HepG2 (cell line): ENCODE data around the gene EPC1. TPM values are rescaled to one million over a fixed set of nuclear protein-coding genes. Genes with fewer than 3 reads are reported as not detected.
A peak's percentile ranks its signal among the peaks of the same experiment; 100 is the strongest.

Source experiments
- ATAC-seq: fragments of 200-7000 bp; cut with Tn5 transposase; 3 replicates; pipeline ENCODE4 v1.9.1; 2020; ENCODE audit warnings: mild to moderate bottlenecking, moderate library complexity
- BruUV-seq: library from RNA; stranded (reverse); fragments of 400-500 nt; replicated peaks from 2 replicates; lab custom pipeline; 2021; lab: Mats Ljungman, UMichigan
- CTCF ChIA-PET: fragments of 300-600 bp; formaldehyde crosslinking; extraction: SDS; loops from one replicate; lab custom pipeline; 2021; ENCODE audit warnings: low total read pairs, inconsistent platforms, low intra/inter-chr PET ratio; lab: Yijun Ruan, JAX
- POLR2A ChIA-PET: fragments of 350-600 bp; sonication (Branson Sonifier 250); formaldehyde crosslinking; loops from one replicate; lab custom pipeline; 2020; ENCODE audit warnings: antibody characterized with exemption, inconsistent platforms; lab: Yijun Ruan, JAX
- DNase-seq: peaks from one replicate; pipeline ENCODE4 v3.0.0-alpha.2; 2015; ENCODE audit warnings: low spot score
- FAIRE-seq: peaks from 3 replicates; lab custom pipeline; 2011; peaks lifted over from hg19 to GRCh38; lab: Jason Lieb, UNC
- H2AFZ ChIP-seq: one replicate; pipeline ENCODE4 v1.6.1; 2011; ENCODE audit warnings: low read length, inconsistent platforms
- H3K27ac ChIP-seq: fragments of 300-600 bp; 3 replicates; pipeline ENCODE4 v1.8.0; 2011; ENCODE audit warnings: mixed run types, mild to moderate bottlenecking, mixed read lengths, low read length, inconsistent platforms; ENCODE audit not compliant: insufficient read depth; ENCODE audit errors: extremely low read length
- H3K27me3 ChIP-seq, 2 experiments: fragments of 200-600 bp in 1 of 2; 2 replicates in 1 of 2; 3 replicates in 1 of 2; pipeline versions ENCODE4 v1.6.0 to v1.8.0; 2011; ENCODE audit warnings: low read length in 2 of 2, mild to moderate bottlenecking in 2 of 2, moderate library complexity in 2 of 2, inconsistent platforms in 1 of 2; ENCODE audit not compliant: insufficient read depth in 2 of 2, control insufficient read depth in 1 of 2
- H3K36me3 ChIP-seq, 2 experiments: fragments of 200-600 bp in 1 of 2; replicated peaks in 1 of 2; 2 replicates in 1 of 2; 3 replicates in 1 of 2; pipeline versions ENCODE4 v1.5.1 to v1.8.0; 2011; ENCODE audit warnings: low read length in 2 of 2, inconsistent platforms in 1 of 2; ENCODE audit not compliant: insufficient read depth in 2 of 2, control insufficient read depth in 1 of 2
- H3K4me1 ChIP-seq: 2 replicates; pipeline ENCODE4 v1.5.1; 2012; ENCODE audit warnings: low read length, inconsistent platforms; ENCODE audit not compliant: insufficient read depth
- H3K4me2 ChIP-seq: 2 replicates; pipeline ENCODE4 v1.6.0; 2011; ENCODE audit warnings: low read depth, low read length, inconsistent platforms
- H3K4me3 ChIP-seq, 3 experiments: fragments of 200-600 bp in 1 of 3; sonication (generic), shearing (Covaris generic) in 1 of 3; replicated peaks in 1 of 3; 2 replicates each; pipeline ENCODE4 v1.5.1; 2011 to 2016; ENCODE audit warnings: low read length in 3 of 3, inconsistent platforms in 2 of 3, low read depth in 2 of 3, mild to moderate bottlenecking in 2 of 3, control low read depth in 1 of 3, mixed read lengths in 1 of 3; ENCODE audit not compliant: insufficient read depth in 1 of 3
- H3K79me2 ChIP-seq: one replicate; pipeline ENCODE4 v1.6.1; 2011; ENCODE audit warnings: low read length, inconsistent platforms; ENCODE audit not compliant: insufficient read depth
- H3K9ac ChIP-seq: 2 replicates; pipeline ENCODE4 v1.6.0; 2011; ENCODE audit warnings: mild to moderate bottlenecking, low read depth, low read length, inconsistent platforms; ENCODE audit not compliant: insufficient read depth
- H3K9me3 ChIP-seq: 2 replicates; pipeline ENCODE4 v1.5.1; 2012; ENCODE audit warnings: mild to moderate bottlenecking, low read length
- H4K20me1 ChIP-seq: 2 replicates; pipeline ENCODE4 v1.6.0; 2011; ENCODE audit warnings: inconsistent platforms, mild to moderate bottlenecking, low read length, moderate library complexity; ENCODE audit not compliant: insufficient read depth
- CHD4 ChIP-seq: fragments of 200-600 bp; sonication (generic); IDR thresholded peaks from 2 replicates; pipeline ENCODE4 v1.7.0; 2017; ENCODE audit warnings: mild to moderate bottlenecking, low read length, borderline replicate concordance
- DBP ChIP-seq: sonication (generic); formaldehyde crosslinking; IDR thresholded peaks from 2 replicates; pipeline ENCODE4 v1.4.0; 2020; ENCODE audit warnings: missing genetic modification reagents; ENCODE audit errors: not compliant biosample characterization
- ELF1 ChIP-seq: sonication (generic); formaldehyde crosslinking; IDR thresholded peaks from 2 replicates; pipeline ENCODE4 v1.4.0; 2020; ENCODE audit warnings: missing genetic modification reagents
- ETV6 ChIP-seq: sonication (generic); formaldehyde crosslinking; conservative IDR thresholded peaks from 2 replicates; pipeline ENCODE4 v1.4.0; 2020; ENCODE audit warnings: missing genetic modification reagents
- HES4 ChIP-seq: sonication (generic); formaldehyde crosslinking; IDR thresholded peaks from 2 replicates; pipeline ENCODE4 v1.9.0; 2021; ENCODE audit warnings: mild to moderate bottlenecking, missing genetic modification reagents, borderline replicate concordance
- IRF2 ChIP-seq: IDR thresholded peaks from 2 replicates; pipeline ENCODE4 v1.6.1; 2018; ENCODE audit warnings: missing genetic modification reagents, missing compliant biosample characterization
- MAFK ChIP-seq, 2 experiments: IDR thresholded peaks in 1 of 2; conservative IDR thresholded peaks in 1 of 2; 2 replicates each; pipeline ENCODE4 v1.6.1; 2011; ENCODE audit warnings: improper control_type of control experiment in 2 of 2, low read length in 2 of 2
- RFX1 ChIP-seq: fragments of 450-650 bp; IDR thresholded peaks from 2 replicates; pipeline ENCODE4 v1.6.1; 2017
- RNF219 ChIP-seq: sonication (generic); formaldehyde crosslinking; IDR thresholded peaks from 2 replicates; pipeline ENCODE4 v1.5.0; 2020; ENCODE audit warnings: mild to moderate bottlenecking, missing genetic modification reagents
- XBP1 ChIP-seq: sonication (generic); formaldehyde crosslinking; IDR thresholded peaks from 2 replicates; pipeline ENCODE4 v1.5.0; 2020; ENCODE audit warnings: missing genetic modification reagents
- ZNF280D ChIP-seq: sonication (generic); formaldehyde crosslinking; IDR thresholded peaks from 2 replicates; pipeline ENCODE4 v1.5.1; 2020; ENCODE audit warnings: mild to moderate bottlenecking, missing genetic modification reagents
- ZNF350 ChIP-seq: sonication (generic); formaldehyde crosslinking; IDR thresholded peaks from 2 replicates; pipeline ENCODE4 v1.4.0; 2020; ENCODE audit warnings: mild to moderate bottlenecking, low read depth, missing genetic modification reagents, borderline replicate concordance
- WGBS: methylation state at CpG from one replicate; pipeline ENCODE4 v1.1.6; 2017; ENCODE audit warnings: low lambda C conversion rate; 5-methylcytosine and 5-hydroxymethylcytosine counted together
- in situ Hi-C: cut with HindIII; loops from 2 replicates; pipeline ENCODE4 v1.10.0; 2017; ENCODE audit warnings: low pct_unique_long_range_greater_than_20kb; ENCODE audit not compliant: extremely low pct_ligation_motif_present
- intact Hi-C: fragments of 100-400 bp; cut with micrococcal nuclease; formaldehyde crosslinking; loops from one replicate; pipeline ENCODE4 v1.10.0; 2022; ENCODE audit not compliant: unreplicated experiment
- polyA plus RNA-seq, 8 experiments: library from polyadenylated mRNA; depleted of rRNA in 3 of 8; stranded (reverse) in 7 of 8; unstranded in 1 of 8; fragments of >200 nt; fragmentation: Illumina TruSeq in 4 of 8; extraction: Trizol in 4 of 8; gene quantifications; 2 replicates each; pipeline versions ENCODE4 v1.2.1 to v1.2.3, GENCODE V29; 2011 to 2016; ENCODE audit warnings: low read depth in 4 of 8, missing spikeins in 1 of 8, mixed read lengths in 1 of 8; ENCODE audit not compliant: insufficient read depth in 1 of 8
- total RNA-seq, 5 experiments: library from RNA; depleted of rRNA; stranded (reverse); fragments of >200 nt; fragmentation: Illumina TruSeq; extraction: Trizol; gene quantifications; 2 replicates each; pipeline ENCODE4 v1.2.3, GENCODE V29; 2016; ENCODE audit warnings: low read depth in 1 of 5

The EPC1 gene
- total and polyA plus RNA-seq, 2 of the 13 experiments (the other 11 are each of a cell fraction or from before 2014, with no cell fraction given), result 28.7 to 44.2 TPM

- ATAC-seq, result peak; percentile 54
- no peak for DNase-seq
- CTCF ChIA-PET, result no interaction called here
- in situ Hi-C loops (no loop called here), intact Hi-C loops (no loop called here)
- no peak overlapping the region for H2AFZ ChIP-seq
- TF ChIP-seq HES4 (CRISPR knock-in tag), result no peak
- TF ChIP-seq XBP1, result no peak
- no peak for TF ChIP-seq ZNF280D (CRISPR knock-in tag)
- no peak for TF ChIP-seq ZNF350 (CRISPR knock-in tag)
- no peak for TF ChIP-seq CHD4
- no peak for TF ChIP-seq ELF1 (CRISPR knock-in tag)
- TF ChIP-seq ETV6, result no peak
- no peak for TF ChIP-seq DBP (CRISPR knock-in tag)
- no peak for TF ChIP-seq IRF2
- no peak for TF ChIP-seq RNF219 (CRISPR knock-in tag)
- no peak for TF ChIP-seq MAFK (conservative IDR thresholded peaks at IDR 0.05 in 1 of 2, IDR thresholded peaks at IDR 0.05 in 1 of 2; ENCODE audit: low read length in 2 of 2)
- TF ChIP-seq RFX1, result no peak
- H3K9me3 ChIP-seq, result no peaks in the 10 kb centered on the region
- peaks cover 0 to under 1% of the 10 kb centered on the region in 2 experiments; a peak in 3 of 5 replicates for H3K36me3 ChIP-seq
- WGBS, result 20% methylated on average over 1 of the region's 1 CpG
- no peak for FAIRE-seq
- no peak overlapping the region for H3K4me2 ChIP-seq
- POLR2A ChIA-PET, result no interaction called here
- H3K9ac ChIP-seq, result no peak overlapping the region
- H3K27ac ChIP-seq, result no peak overlapping the region
- H3K4me1 ChIP-seq, result no peaks in the 10 kb centered on the region
- no peaks in the 10 kb centered on the region for H4K20me1 ChIP-seq
- no TSS peak for BruUV-seq
- H3K79me2 ChIP-seq, result no peaks in the 10 kb centered on the region
- no peak overlapping the region for H3K4me3 ChIP-seq
- no peaks in the 10 kb centered on the region for H3K27me3 ChIP-seq
Observed at GRCh38 chr10:32263300-32263699, 83.7 kb downstream of the EPC1 start.
